ENCODE results near the gene DNAH3.

Gene DNAH3

DNA sequence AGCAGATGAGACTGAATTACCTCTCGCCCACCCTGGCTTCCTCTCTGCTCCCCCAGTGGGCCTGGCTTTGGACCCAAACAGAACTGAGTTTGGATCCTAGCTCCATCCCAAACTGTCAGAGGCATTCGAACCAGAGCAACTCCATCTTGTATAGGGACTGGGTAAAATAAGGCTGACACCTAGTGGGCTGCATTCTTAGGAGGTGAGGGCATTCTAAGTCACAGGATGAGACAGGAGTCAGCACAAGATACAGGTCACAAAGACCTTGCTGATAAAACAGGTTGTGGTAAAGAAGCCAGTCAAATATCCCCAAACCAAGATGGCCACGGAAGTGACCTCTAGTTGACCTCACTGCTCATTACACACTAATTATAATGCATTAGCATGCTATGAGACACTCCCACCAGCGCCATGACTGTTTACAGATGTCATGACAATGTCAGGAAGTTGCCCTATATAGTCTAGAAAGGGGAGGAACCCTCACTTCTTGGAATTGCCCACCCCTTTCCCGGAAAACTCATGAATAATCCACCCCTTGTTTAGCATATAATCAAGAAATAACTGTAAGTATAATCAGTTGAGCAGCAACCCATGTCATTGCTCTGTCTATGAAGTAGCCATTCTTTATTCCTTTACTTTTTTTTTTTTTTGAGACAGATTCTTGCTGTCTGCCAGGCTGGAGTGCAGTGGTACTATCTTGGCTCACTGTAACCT is 205.6 kb downstream of the DNAH3 start:
- H3K4me3 ChIP-seq (ENCODE audit: low read depth, low read length), result no peak overlapping the region
- TF ChIP-seq, protein P1, sequence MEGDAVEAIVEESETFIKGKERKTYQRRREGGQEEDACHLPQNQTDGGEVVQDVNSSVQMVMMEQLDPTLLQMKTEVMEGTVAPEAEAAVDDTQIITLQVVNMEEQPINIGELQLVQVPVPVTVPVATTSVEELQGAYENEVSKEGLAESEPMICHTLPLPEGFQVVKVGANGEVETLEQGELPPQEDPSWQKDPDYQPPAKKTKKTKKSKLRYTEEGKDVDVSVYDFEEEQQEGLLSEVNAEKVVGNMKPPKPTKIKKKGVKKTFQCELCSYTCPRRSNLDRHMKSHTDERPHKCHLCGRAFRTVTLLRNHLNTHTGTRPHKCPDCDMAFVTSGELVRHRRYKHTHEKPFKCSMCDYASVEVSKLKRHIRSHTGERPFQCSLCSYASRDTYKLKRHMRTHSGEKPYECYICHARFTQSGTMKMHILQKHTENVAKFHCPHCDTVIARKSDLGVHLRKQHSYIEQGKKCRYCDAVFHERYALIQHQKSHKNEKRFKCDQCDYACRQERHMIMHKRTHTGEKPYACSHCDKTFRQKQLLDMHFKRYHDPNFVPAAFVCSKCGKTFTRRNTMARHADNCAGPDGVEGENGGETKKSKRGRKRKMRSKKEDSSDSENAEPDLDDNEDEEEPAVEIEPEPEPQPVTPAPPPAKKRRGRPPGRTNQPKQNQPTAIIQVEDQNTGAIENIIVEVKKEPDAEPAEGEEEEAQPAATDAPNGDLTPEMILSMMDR (IDR thresholded peaks at IDR 0.05; ENCODE audit: low read depth, low read length), result no peak

DNA sequence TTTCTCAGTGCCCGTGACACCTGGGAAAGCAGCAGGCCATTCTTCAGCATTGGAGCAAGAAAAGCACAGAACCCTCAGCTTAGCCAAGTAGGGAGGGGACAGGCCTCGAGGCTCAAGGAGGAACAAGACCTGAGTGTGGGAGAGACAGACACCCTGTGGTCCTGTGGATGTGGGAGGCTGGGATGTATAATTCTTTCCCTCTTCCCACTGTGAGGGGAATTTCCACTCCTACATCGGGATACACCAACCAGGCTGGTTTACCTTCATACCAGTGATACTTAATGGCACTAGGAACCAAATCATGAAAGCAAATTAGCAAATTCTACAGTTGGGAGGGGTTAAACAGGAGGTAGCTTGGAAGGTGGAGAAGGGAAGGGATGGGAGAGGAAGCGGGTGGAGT is 208.4 kb downstream of the DNAH3 start:
- TF ChIP-seq, protein P1 (IDR thresholded peaks at IDR 0.05; ENCODE audit: low read depth, low read length), result no peak
- no peak overlapping the region for H3K4me3 ChIP-seq (ENCODE audit: low read depth, low read length)

DNA sequence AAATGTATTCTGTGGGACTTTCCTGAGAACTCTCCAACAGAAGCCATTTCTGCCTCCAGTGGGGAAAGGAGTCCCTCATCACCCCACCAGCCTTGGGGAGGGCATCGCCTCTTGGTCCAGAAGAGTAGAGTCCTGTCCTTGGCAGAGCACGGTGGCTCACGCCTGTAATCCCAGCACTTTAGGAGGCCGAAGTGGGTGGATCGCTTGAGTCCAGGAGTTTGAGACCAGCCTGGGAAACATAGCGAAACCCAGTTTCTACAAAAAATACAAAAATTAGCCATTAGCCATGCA is 209.1 kb downstream of the DNAH3 start:
- no peak overlapping the region for H3K4me3 ChIP-seq (ENCODE audit: low read depth, low read length)
- TF ChIP-seq, protein P1 (IDR thresholded peaks at IDR 0.05; ENCODE audit: low read depth, low read length), result no peak

DNA sequence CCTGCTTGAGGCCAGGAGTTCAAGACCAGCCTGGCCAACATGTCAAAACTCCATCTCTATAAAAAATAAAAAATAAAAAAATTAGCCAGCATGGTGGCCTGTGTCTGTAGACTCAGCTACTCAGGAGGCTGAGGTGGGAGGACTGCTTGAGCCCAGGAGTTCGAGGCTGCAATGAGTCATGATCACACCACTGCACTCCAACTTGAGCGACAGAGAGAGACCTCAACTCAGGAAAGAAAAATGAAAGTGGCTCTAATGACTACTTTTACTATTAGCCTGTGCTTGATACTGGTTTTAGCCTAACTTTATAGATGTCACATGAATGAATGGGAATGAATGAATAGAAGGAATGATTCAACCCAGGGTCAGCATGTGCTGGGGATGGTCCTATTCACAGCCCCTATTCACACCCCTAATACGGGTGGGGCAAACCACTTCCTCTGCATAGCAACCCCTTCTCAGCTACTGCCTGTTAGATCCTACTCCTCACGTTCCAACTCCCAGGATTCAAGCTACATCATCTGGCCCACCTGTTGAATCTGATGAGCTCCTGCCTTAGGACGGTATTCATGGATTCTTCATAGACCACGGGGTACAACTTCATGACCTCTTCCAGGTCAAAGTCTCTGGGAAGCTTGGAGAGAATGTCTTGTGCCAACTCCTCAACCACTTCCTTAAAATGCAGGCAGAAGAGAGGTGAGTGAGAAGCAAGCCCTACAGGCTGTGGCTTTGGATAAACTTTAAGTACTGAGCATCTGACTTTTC is 209.6 kb downstream of the DNAH3 start:
- no peak overlapping the region for H3K4me3 ChIP-seq (ENCODE audit: low read depth, low read length)
- TF ChIP-seq, protein P1 (IDR thresholded peaks at IDR 0.05; ENCODE audit: low read depth, low read length), result no peak

DNA sequence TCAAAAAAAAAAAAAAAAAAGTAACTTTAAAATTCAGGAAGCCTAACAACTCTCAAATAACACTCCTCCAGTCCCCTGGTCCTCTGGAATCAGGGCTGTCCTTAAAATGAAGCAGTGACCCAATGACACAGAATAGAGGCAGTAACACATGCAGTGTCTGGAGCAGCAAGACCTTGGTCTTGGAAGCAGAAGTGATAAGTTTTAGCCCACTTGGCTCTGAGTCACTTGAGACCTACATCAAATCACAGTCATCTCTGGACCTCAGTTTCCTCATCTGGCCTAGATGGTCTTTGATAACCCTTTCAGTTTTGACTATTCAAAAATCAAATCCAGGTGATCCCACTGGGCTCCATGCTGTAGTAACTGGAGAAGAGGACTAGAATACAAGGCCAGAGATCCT is 211.0 kb downstream of the DNAH3 start:
- TF ChIP-seq, protein P1 (IDR thresholded peaks at IDR 0.05; ENCODE audit: low read depth, low read length), result no peak
- H3K4me3 ChIP-seq (ENCODE audit: low read depth, low read length), result no peak overlapping the region

DNA sequence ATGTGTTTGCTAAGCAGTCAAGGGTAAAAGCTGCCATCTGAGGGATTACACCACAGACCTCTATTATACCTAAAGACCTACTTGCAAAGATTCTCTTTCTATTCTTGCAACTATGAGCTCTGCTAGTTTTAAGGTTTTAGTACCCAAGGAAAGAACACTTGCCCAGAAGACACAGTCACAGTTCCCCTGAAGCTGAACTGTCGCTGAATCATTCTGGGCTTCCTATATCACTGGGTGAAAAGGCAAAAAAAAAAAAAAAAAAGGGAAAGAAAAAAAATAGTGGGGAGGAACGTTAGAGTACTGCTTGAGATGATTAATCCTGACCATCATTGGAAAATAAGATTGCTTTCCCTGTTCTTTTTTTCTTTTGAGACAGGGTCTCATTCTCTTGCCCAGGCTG is 212.2 kb downstream of the DNAH3 start:
- H3K4me3 ChIP-seq (ENCODE audit: low read depth, low read length), result no peak overlapping the region
- TF ChIP-seq, protein P1 (IDR thresholded peaks at IDR 0.05; ENCODE audit: low read depth, low read length), result no peak

DNA sequence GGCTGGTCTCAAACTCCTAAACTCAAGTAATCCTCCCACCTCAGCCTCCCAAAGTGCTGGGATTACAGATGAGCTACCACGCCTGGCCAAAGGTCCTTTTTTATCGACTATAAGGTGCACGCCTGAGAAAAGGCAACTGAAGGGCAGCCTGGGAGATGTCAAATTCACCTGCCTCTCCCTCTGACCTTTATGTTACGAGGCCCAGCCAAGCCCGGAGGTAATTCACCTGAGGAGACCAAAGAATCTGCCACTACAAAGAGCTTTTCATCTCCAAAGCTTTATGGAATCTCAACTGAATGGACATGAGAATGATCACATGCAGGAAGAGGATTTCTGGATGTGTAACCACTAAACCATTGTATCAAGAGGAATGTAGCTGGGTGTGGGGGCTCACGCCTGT is 212.9 kb downstream of the DNAH3 start:
- H3K4me3 ChIP-seq (ENCODE audit: low read depth, low read length), result no peak overlapping the region
- TF ChIP-seq, protein P1 (IDR thresholded peaks at IDR 0.05; ENCODE audit: low read depth, low read length), result no peak

All from WI38 (cell line).